H9 (cell line): ENCODE results near the gene SERPINB2. TPM values are rescaled to one million over a fixed set of nuclear protein-coding genes. Genes with fewer than 3 reads are reported as not detected.

Experiments used
- DNase-seq: peaks from one replicate; pipeline ENCODE4 v3.0.0-alpha.2; 2017
- H2AFZ ChIP-seq: one replicate; pipeline ENCODE4 v1.6.1; 2013; ENCODE audit warnings: mild to moderate bottlenecking, low read length, control low read depth, moderate library complexity
- H2AK5ac ChIP-seq: 2 replicates; pipeline ENCODE4 v1.6.1; 2013; ENCODE audit warnings: low read length, control low read depth, mixed read lengths; ENCODE audit not compliant: insufficient read length
- H2BK120ac ChIP-seq: one replicate; pipeline ENCODE4 v1.6.1; 2013; ENCODE audit warnings: low read depth, mild to moderate bottlenecking, low read length, control low read depth, inconsistent platforms; ENCODE audit not compliant: poor library complexity, severe bottlenecking
- H2BK12ac ChIP-seq: 2 replicates; pipeline ENCODE4 v1.6.1; 2013; ENCODE audit warnings: low read length, control low read depth, mixed read lengths, low read depth; ENCODE audit not compliant: insufficient read length
- H2BK15ac ChIP-seq: 2 replicates; pipeline ENCODE4 v1.6.1; 2013; ENCODE audit warnings: low read depth, low read length, control low read depth
- H2BK20ac ChIP-seq: one replicate; pipeline ENCODE4 v1.6.1; 2013; ENCODE audit warnings: low read depth, mild to moderate bottlenecking, low read length, control low read depth, inconsistent platforms; ENCODE audit not compliant: poor library complexity, severe bottlenecking
- H2BK5ac ChIP-seq: 2 replicates; pipeline ENCODE4 v1.6.1; 2013; ENCODE audit warnings: low read length, control low read depth, mixed read lengths; ENCODE audit not compliant: insufficient read length
- H3K14ac ChIP-seq: 2 replicates; pipeline ENCODE4 v1.6.1; 2013; ENCODE audit warnings: low read length, control low read depth; ENCODE audit not compliant: insufficient read depth
- H3K18ac ChIP-seq: 2 replicates; pipeline ENCODE4 v1.6.1; 2013; ENCODE audit warnings: low read depth, mild to moderate bottlenecking, mixed read lengths, low read length, control low read depth; ENCODE audit not compliant: insufficient read length
- H3K23ac ChIP-seq: 2 replicates; pipeline ENCODE4 v1.6.1; 2013; ENCODE audit warnings: low read length, control low read depth, mixed read lengths, low read depth; ENCODE audit not compliant: insufficient read length
- H3K23me2 ChIP-seq: 2 replicates; pipeline ENCODE4 v1.6.1; 2013; ENCODE audit warnings: low read depth, mild to moderate bottlenecking, mixed read lengths, low read length, control low read depth; ENCODE audit not compliant: insufficient read length, poor library complexity, severe bottlenecking
- H3K27ac ChIP-seq: 2 replicates; pipeline ENCODE4 v1.5.1; 2013; ENCODE audit warnings: low read length, control low read depth, mixed read lengths, low read depth; ENCODE audit not compliant: insufficient read length
- H3K27me3 ChIP-seq: 2 replicates; pipeline ENCODE4 v1.6.1; 2013; ENCODE audit warnings: low read length, control low read depth, inconsistent platforms; ENCODE audit not compliant: insufficient read depth
- H3K4ac ChIP-seq: 2 replicates; pipeline ENCODE4 v1.6.1; 2013; ENCODE audit warnings: low read depth, mild to moderate bottlenecking, control low read depth, inconsistent platforms, low read length, moderate library complexity
- H3K4me1 ChIP-seq: 2 replicates; pipeline ENCODE4 v1.6.1; 2013; ENCODE audit warnings: low read length, control low read depth, inconsistent platforms; ENCODE audit not compliant: insufficient read depth
- H3K4me2 ChIP-seq: 2 replicates; pipeline ENCODE4 v1.6.1; 2013; ENCODE audit warnings: low read length, control low read depth, mixed read lengths; ENCODE audit not compliant: insufficient read length, insufficient read depth
- H3K56ac ChIP-seq: 2 replicates; pipeline ENCODE4 v1.6.1; 2013; ENCODE audit warnings: low read depth, mild to moderate bottlenecking, mixed read lengths, low read length, control low read depth; ENCODE audit not compliant: insufficient read length
- H3K79me1 ChIP-seq: 2 replicates; pipeline ENCODE4 v1.6.1; 2013; ENCODE audit warnings: low read depth, mild to moderate bottlenecking, moderate library complexity, low read length, control low read depth, inconsistent platforms; ENCODE audit not compliant: insufficient read depth, poor library complexity, severe bottlenecking
- H3K79me2 ChIP-seq: 2 replicates; pipeline ENCODE4 v1.6.1; 2013; ENCODE audit warnings: low read length, control low read depth, inconsistent platforms; ENCODE audit not compliant: insufficient read depth
- H3K9ac ChIP-seq: 2 replicates; pipeline ENCODE4 v1.6.1; 2013; ENCODE audit warnings: low read length, control low read depth, mixed read lengths; ENCODE audit not compliant: insufficient read length; ENCODE audit errors: extremely low read depth
- H3K9me3 ChIP-seq: one replicate; pipeline ENCODE4 v1.6.1; 2013; ENCODE audit warnings: low read depth, low read length, inconsistent platforms; ENCODE audit not compliant: control insufficient read depth
- H3T11ph ChIP-seq: one replicate; pipeline ENCODE4 v1.6.1; 2013; ENCODE audit warnings: mild to moderate bottlenecking, low read length, control low read depth, inconsistent platforms
- H4K20me1 ChIP-seq: one replicate; pipeline ENCODE4 v1.6.1; 2013; ENCODE audit not compliant: control insufficient read depth, insufficient read length, insufficient read depth
- H4K5ac ChIP-seq: 2 replicates; pipeline ENCODE4 v1.6.1; 2013; ENCODE audit warnings: low read depth, mild to moderate bottlenecking, mixed read lengths, low read length, control low read depth; ENCODE audit not compliant: insufficient read length
- H4K8ac ChIP-seq: replicated peaks from 2 replicates; pipeline ENCODE4 v1.6.1; 2013; ENCODE audit warnings: low read length, control low read depth, mixed read lengths, low read depth; ENCODE audit not compliant: insufficient read length
- H4K91ac ChIP-seq: 2 replicates; pipeline ENCODE4 v1.6.1; 2013; ENCODE audit warnings: low read depth, mild to moderate bottlenecking, moderate library complexity, mixed read lengths, low read length, control low read depth; ENCODE audit not compliant: insufficient read length
- H3K27ac Mint-ChIP-seq, 3 experiments: 2 replicates in 2 of 3; 3 replicates in 1 of 3; pipeline ENCODE4 v1.8.0; 2020 to 2021; ENCODE audit warnings: mixed read lengths in 3 of 3, mild to moderate bottlenecking in 1 of 3, moderate library complexity in 1 of 3
- H3K27me3 Mint-ChIP-seq: 2 replicates; pipeline ENCODE4 v1.8.0; 2021; ENCODE audit warnings: low read depth, mild to moderate bottlenecking, moderate library complexity, mixed read lengths
- H3K36me3 Mint-ChIP-seq, 3 experiments: 2 replicates in 2 of 3; 3 replicates in 1 of 3; pipeline ENCODE4 v1.8.0; 2020 to 2021; ENCODE audit warnings: low read depth in 3 of 3, mixed read lengths in 3 of 3; ENCODE audit not compliant: insufficient read depth in 1 of 3
- H3K4me1 Mint-ChIP-seq, 2 experiments: 2 replicates each; pipeline ENCODE4 v1.8.0; 2020; ENCODE audit warnings: mixed read lengths in 2 of 2
- H3K4me3 Mint-ChIP-seq, 2 experiments: 2 replicates in 1 of 2; 3 replicates in 1 of 2; pipeline ENCODE4 v1.8.0; 2020 to 2021; ENCODE audit warnings: mild to moderate bottlenecking in 2 of 2, mixed read lengths in 2 of 2, moderate library complexity in 1 of 2
- H3K9me3 Mint-ChIP-seq, 2 experiments: 2 replicates in 1 of 2; 3 replicates in 1 of 2; pipeline ENCODE4 v1.8.0; 2020; ENCODE audit warnings: mild to moderate bottlenecking in 2 of 2, mixed read lengths in 2 of 2, moderate library complexity in 1 of 2
- CTCF ChIP-seq: fragments of 200-600 bp; sonication (generic); conservative IDR thresholded peaks from 3 replicates; pipeline ENCODE4 v1.8.0; 2021; ENCODE audit warnings: antibody characterized with exemption, mild to moderate bottlenecking
- WGBS: extraction: QIAGEN DNeasy Blood & Tissue Kit; methylation state at CpG from one replicate; pipeline ENCODE4 v1.1.7; 2013; ENCODE audit warnings: missing lambda C conversion rate, low lambda C conversion rate, mixed read lengths; ENCODE audit not compliant: insufficient read length; ENCODE audit errors: extremely low coverage; 5-methylcytosine and 5-hydroxymethylcytosine counted together
- total RNA-seq: library from RNA; stranded (reverse); gene quantifications from 2 replicates; pipeline ENCODE4 v1.2.1, GENCODE V29; 2021

SERPINB2 gene
- total RNA-seq, 1 experiment from 2014 or later: not detected

GRCh38 chr18:63871836-63872235 is 15.7 kb upstream of the SERPINB2 start:
- no peak overlapping the region for H4K8ac ChIP-seq
- H3K79me2 ChIP-seq: no peaks in the 10 kb centered on the region
- no peaks in the 10 kb centered on the region for H4K20me1 ChIP-seq
- H3K27ac ChIP-seq: no peak overlapping the region
- no peak overlapping the region for H2BK20ac ChIP-seq
- no peaks in the 10 kb centered on the region for H3K27me3 Mint-ChIP-seq
- no peaks in the 10 kb centered on the region for H3K36me3 Mint-ChIP-seq
- H4K91ac ChIP-seq: no peak overlapping the region
- H3K4ac ChIP-seq: no peak overlapping the region
- H3K4me3 Mint-ChIP-seq: no peak overlapping the region
- no peaks in the 10 kb centered on the region for H3K23me2 ChIP-seq
- H4K5ac ChIP-seq: no peak overlapping the region
- no peak overlapping the region for H2BK15ac ChIP-seq
- no peak overlapping the region for H2AFZ ChIP-seq
- no peak for TF ChIP-seq CTCF
- H3K4me1 Mint-ChIP-seq: no peaks in the 10 kb centered on the region
- no peak overlapping the region for H3K56ac ChIP-seq
- H2BK12ac ChIP-seq: no peak overlapping the region
- H3K79me1 ChIP-seq: no peaks in the 10 kb centered on the region
- H3K18ac ChIP-seq: no peak overlapping the region
- no peak overlapping the region for H2BK120ac ChIP-seq
- H3K27ac Mint-ChIP-seq: no peak overlapping the region; a peak in 1 of 7 replicates
- no peak overlapping the region for H3K14ac ChIP-seq
- H3K9me3 Mint-ChIP-seq: no peaks in the 10 kb centered on the region
- H3T11ph ChIP-seq: no peak overlapping the region
- no peak overlapping the region for H2AK5ac ChIP-seq
- no peak overlapping the region for H3K9ac ChIP-seq
- no peak for DNase-seq
- H3K4me1 ChIP-seq: no peaks in the 10 kb centered on the region
- H3K9me3 ChIP-seq: no peaks in the 10 kb centered on the region
- WGBS: no CpG with 5 or more reads among the region's 1 CpG
- no peak overlapping the region for H2BK5ac ChIP-seq
- no peak overlapping the region for H3K4me2 ChIP-seq
- no peak overlapping the region for H3K23ac ChIP-seq
- H3K27me3 ChIP-seq: no peaks in the 10 kb centered on the region
